Lower leg skin (tissue), 3 donors: ENCODE results near the gene FAM124B.

Experiments used
- POLR2A ChIP-seq, 2 donors: fragments of 450-650 bp; IDR thresholded peaks; one replicate each; pipeline ENCODE4 v1.6.1; 2016 to 2017; ENCODE audit warnings: antibody characterized with exemption in 2 of 2, mild to moderate bottlenecking in 1 of 2, moderate library complexity in 1 of 2
- TF ChIP-seq, protein P1 (sequence below), 3 donors: fragments of 450-650 bp; IDR thresholded peaks; one replicate each; pipeline ENCODE4 v1.5.1; 2016; ENCODE audit warnings: antibody characterized with exemption in 3 of 3, mild to moderate bottlenecking in 3 of 3, moderate library complexity in 2 of 3

DNA sequence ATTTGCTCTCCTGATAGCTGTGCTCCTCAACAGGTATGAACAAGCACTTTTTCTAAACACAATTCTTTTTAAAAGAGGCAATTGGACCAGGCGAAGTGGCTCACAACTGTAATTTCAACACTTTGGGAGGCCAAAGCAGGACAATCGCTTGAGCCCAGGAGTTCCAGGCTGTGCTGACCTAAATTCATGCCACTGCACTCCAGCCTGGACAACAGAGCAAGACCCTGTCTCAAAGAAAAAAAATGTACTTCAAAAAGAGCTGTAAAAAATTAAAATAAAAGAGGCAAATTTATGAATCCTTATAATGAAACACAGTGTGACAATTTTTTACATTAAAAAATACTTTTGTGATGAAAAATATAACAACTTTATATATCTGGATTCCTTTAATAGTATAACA, 1.8 kb upstream of the FAM124B start:
- TF ChIP-seq, protein P1, sequence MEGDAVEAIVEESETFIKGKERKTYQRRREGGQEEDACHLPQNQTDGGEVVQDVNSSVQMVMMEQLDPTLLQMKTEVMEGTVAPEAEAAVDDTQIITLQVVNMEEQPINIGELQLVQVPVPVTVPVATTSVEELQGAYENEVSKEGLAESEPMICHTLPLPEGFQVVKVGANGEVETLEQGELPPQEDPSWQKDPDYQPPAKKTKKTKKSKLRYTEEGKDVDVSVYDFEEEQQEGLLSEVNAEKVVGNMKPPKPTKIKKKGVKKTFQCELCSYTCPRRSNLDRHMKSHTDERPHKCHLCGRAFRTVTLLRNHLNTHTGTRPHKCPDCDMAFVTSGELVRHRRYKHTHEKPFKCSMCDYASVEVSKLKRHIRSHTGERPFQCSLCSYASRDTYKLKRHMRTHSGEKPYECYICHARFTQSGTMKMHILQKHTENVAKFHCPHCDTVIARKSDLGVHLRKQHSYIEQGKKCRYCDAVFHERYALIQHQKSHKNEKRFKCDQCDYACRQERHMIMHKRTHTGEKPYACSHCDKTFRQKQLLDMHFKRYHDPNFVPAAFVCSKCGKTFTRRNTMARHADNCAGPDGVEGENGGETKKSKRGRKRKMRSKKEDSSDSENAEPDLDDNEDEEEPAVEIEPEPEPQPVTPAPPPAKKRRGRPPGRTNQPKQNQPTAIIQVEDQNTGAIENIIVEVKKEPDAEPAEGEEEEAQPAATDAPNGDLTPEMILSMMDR (IDR thresholded peaks at IDR 0.05) = no peak
- no peak for TF ChIP-seq POLR2A (IDR thresholded peaks at IDR 0.05)
